Activated T-cell treated with anti-CD3 and anti-CD28 coated beads for 4 hours (primary cell): ENCODE data around the gene TULP4.
"Not testable (repeated sequence)": the region's sequence is repeated elsewhere in the genome, so short reads cannot be mapped to it uniquely, and the experiment has no call there.

Experiments used
- DNase-seq: peaks from one replicate; pipeline ENCODE4 v3.0.0-alpha.2; 2020

Gene TULP4

GRCh38 chr6:158508450-158508849, 196.2 kb downstream of the TULP4 start:
- DNase-seq = no peak

GRCh38 chr6:158509465-158509864, 197.2 kb downstream of the TULP4 start:
- no peak for DNase-seq

- DNase-seq = no peak
Observed at GRCh38 chr6:158512809-158513208, 200.5 kb downstream of the TULP4 start.

- DNase-seq = no peak
Observed at GRCh38 chr6:158514176-158514575, 201.9 kb downstream of the TULP4 start.

GRCh38 chr6:158514991-158515390, 202.7 kb downstream of the TULP4 start:
- DNase-seq = no peak

GRCh38 chr6:158516098-158516497, 203.8 kb downstream of the TULP4 start:
- no peak for DNase-seq

- no peak for DNase-seq
Observed at GRCh38 chr6:158517038-158517437, 204.8 kb downstream of the TULP4 start.

- DNase-seq = no peak
Observed at GRCh38 chr6:158517581-158517980, 205.3 kb downstream of the TULP4 start.

GRCh38 chr6:158518191-158519127, 206.2 kb downstream of the TULP4 start:
- peak; percentile 21 for DNase-seq

- DNase-seq = no peak
Observed at GRCh38 chr6:158519300-158519699, 207.0 kb downstream of the TULP4 start.

- DNase-seq = no peak
Observed at GRCh38 chr6:158519761-158520160, 207.5 kb downstream of the TULP4 start.

GRCh38 chr6:158520975-158521374, 208.7 kb downstream of the TULP4 start:
- DNase-seq = not testable (repeated sequence)

- DNase-seq = no peak
Observed at GRCh38 chr6:158521759-158522158, 209.5 kb downstream of the TULP4 start.

- no peak for DNase-seq
Observed at GRCh38 chr6:158522616-158523015, 210.4 kb downstream of the TULP4 start.

- DNase-seq = no peak
Observed at GRCh38 chr6:158524311-158524710, 212.0 kb downstream of the TULP4 start.

GRCh38 chr6:158527858-158528257, 215.6 kb downstream of the TULP4 start:
- not testable (repeated sequence) for DNase-seq

- no peak for DNase-seq
Observed at GRCh38 chr6:158528826-158529225, 216.6 kb downstream of the TULP4 start.

- DNase-seq = no peak
Observed at GRCh38 chr6:158529629-158530028, 217.4 kb downstream of the TULP4 start.

- DNase-seq = no peak
Observed at GRCh38 chr6:158531566-158531965, 219.3 kb downstream of the TULP4 start.

GRCh38 chr6:158531970-158532369, 219.7 kb downstream of the TULP4 start:
- DNase-seq = no peak

GRCh38 chr6:158536084-158536890, 224.0 kb downstream of the TULP4 start:
- DNase-seq = peak; percentile 44

GRCh38 chr6:158536891-158537798, 224.9 kb downstream of the TULP4 start:
- no peak for DNase-seq

GRCh38 chr6:158538741-158539140, 226.5 kb downstream of the TULP4 start:
- no peak for DNase-seq
